Esophagus muscularis mucosa (tissue), 4 donors: ENCODE results near the gene NIBAN1. TPM values are rescaled to one million over a fixed set of nuclear protein-coding genes. Genes with fewer than 3 reads are reported as not detected.

Experiments
- DNase-seq: peaks from one replicate; pipeline ENCODE4 v3.0.0-alpha.2; 2017; ENCODE audit errors: extremely low spot score
- H3K27ac ChIP-seq, 4 donors: fragments of 200-600 bp; sonication (generic); replicated peaks in 1 of 4; 1 replicate in 3 of 4; 2 replicates in 1 of 4; pipeline ENCODE4 v1.5.1; 2016 to 2019; ENCODE audit warnings: mild to moderate bottlenecking in 1 of 4
- H3K27me3 ChIP-seq, 4 donors: fragments of 200-600 bp; sonication (generic); one replicate each; pipeline versions ENCODE4 v1.5.1 to v1.6.0; 2016 to 2019
- H3K36me3 ChIP-seq, 4 donors: fragments of 200-600 bp; sonication (generic); one replicate each; pipeline ENCODE4 v1.5.1; 2016 to 2019
- H3K4me1 ChIP-seq, 4 donors: fragments of 200-600 bp; sonication (generic); one replicate each; pipeline ENCODE4 v1.5.1; 2016 to 2019
- H3K4me3 ChIP-seq, 4 donors: fragments of 200-600 bp; sonication (generic); 1 replicate in 2 of 4; 2 replicates in 2 of 4; pipeline ENCODE4 v1.5.1; 2016 to 2019; ENCODE audit warnings: mild to moderate bottlenecking in 4 of 4, moderate library complexity in 1 of 4
- H3K9me3 ChIP-seq, 4 donors: fragments of 200-600 bp; sonication (generic); 1 replicate in 3 of 4; 2 replicates in 1 of 4; pipeline ENCODE4 v1.5.1; 2016 to 2019
- EP300 ChIP-seq: sonication (generic); formaldehyde crosslinking; IDR thresholded peaks from one replicate; pipeline ENCODE4 v1.6.1; 2017; ENCODE audit warnings: antibody characterized with exemption
- POLR2A ChIP-seq: fragments of 450-650 bp; IDR thresholded peaks from one replicate; pipeline ENCODE4 v1.6.1; 2017; ENCODE audit warnings: antibody characterized with exemption, moderate library complexity, mild to moderate bottlenecking, low read depth
- POLR2AphosphoS5 ChIP-seq, 2 donors: sonication (generic); formaldehyde crosslinking; IDR thresholded peaks; one replicate each; pipeline ENCODE4 v1.6.1; 2017; ENCODE audit warnings: antibody characterized with exemption in 2 of 2
- WGBS: methylation state at CpG from one replicate; pipeline ENCODE4 v1.1.5; 2018; 5-methylcytosine and 5-hydroxymethylcytosine counted together
- intact Hi-C: fragments of 100-400 bp; cut with DNase I; formaldehyde crosslinking; loops from one replicate; pipeline ENCODE4 v1.15.1; 2023
- total RNA-seq, 4 donors: library from RNA; depleted of rRNA; stranded (reverse); fragments of >200 nt; gene quantifications; one replicate each; pipeline versions ENCODE4 v1.1.0 to v1.2.1, GENCODE V29; 2016
- TF ChIP-seq, protein P1 (sequence below), 3 experiments: fragments of 200-600 bp in 2 of 3; fragments of 450-650 bp in 1 of 3; sonication (generic) in 2 of 3; IDR thresholded peaks; one replicate each; pipeline ENCODE4 v1.5.1; 2017 to 2019; ENCODE audit warnings: antibody characterized with exemption in 3 of 3, mild to moderate bottlenecking in 2 of 3, moderate library complexity in 1 of 3

NIBAN1 gene
- total RNA-seq, 4 donors from 2014 or later, result 493 to 813 (median 584) TPM

DNA sequence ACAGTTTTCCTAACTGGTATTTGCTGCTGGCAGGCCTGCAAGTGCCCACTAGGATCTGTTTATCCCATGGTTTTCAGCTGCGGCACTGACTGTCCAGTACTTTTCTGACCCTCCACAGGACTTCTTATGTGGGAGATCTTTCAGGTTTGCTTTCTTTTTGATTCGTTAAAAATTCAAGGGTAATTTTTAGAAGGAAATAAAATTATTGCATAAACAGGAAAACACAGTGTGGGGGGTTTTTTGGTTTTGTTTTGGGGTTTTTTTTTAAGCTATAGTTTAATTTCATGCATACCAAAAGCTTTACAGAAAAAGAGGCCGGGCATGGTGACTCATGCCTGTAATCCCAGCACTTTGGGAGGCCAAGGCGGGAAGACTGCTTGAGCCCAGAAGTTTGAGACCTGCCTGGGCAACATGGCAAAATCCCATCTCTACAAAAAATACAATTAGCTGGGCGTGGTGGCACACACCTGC, 3.6 kb downstream of the NIBAN1 start:
- Histone ChIP-seq H3K27me3 (no peaks in the 10 kb centered on the region), H3K9me3 (no peaks in the 10 kb centered on the region), H3K4me3 (peak overlapping the region; percentile 73 to 97 (median 93)), H3K4me1 (peaks cover 29 to 68% (median 68%) of the 10 kb centered on the region in 4 donors), H3K27ac (peak overlapping the region; percentile 89 to 96 (median 95)), H3K36me3 (peaks cover 0 to 3% (median 0%) of the 10 kb centered on the region in 4 donors)
- 49% methylated on average over 5 of the region's 5 CpGs for WGBS
- TF ChIP-seq EP300, result no peak
- TF ChIP-seq, protein P1, sequence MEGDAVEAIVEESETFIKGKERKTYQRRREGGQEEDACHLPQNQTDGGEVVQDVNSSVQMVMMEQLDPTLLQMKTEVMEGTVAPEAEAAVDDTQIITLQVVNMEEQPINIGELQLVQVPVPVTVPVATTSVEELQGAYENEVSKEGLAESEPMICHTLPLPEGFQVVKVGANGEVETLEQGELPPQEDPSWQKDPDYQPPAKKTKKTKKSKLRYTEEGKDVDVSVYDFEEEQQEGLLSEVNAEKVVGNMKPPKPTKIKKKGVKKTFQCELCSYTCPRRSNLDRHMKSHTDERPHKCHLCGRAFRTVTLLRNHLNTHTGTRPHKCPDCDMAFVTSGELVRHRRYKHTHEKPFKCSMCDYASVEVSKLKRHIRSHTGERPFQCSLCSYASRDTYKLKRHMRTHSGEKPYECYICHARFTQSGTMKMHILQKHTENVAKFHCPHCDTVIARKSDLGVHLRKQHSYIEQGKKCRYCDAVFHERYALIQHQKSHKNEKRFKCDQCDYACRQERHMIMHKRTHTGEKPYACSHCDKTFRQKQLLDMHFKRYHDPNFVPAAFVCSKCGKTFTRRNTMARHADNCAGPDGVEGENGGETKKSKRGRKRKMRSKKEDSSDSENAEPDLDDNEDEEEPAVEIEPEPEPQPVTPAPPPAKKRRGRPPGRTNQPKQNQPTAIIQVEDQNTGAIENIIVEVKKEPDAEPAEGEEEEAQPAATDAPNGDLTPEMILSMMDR (IDR thresholded peaks at IDR 0.05), result peak in 1 of 3 experiments; percentile 5
- peak in 1 of 2 donors; percentile 12 for TF ChIP-seq POLR2AphosphoS5 (IDR thresholded peaks at IDR 0.05)
- TF ChIP-seq POLR2A, result no peak
- DNase-seq, result no peak
- intact Hi-C loops, result loop anchor here (5.0 kb wide), 1 partner anchor 78 kb away; no protein-coding TSS in a partner anchor

DNA sequence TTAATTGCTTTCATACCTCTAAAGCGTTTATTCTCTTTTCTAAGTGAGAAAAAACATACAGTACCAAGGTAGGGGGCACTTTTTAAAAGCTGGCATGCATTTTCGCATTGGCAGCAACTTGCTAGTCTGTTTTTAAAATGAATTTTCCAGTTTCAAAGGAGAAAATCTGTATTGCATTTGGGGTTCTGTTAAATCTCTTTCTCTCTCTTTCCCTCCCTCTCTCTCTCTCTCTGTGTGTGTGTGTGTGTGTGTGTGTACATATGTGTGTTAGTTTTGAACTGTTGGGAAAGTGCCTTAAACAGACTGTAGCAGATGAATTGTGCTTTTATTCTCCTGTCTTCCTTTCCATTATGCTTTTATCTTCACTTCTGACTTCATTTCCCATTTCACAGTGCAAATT, 7.3 kb downstream of the NIBAN1 start:
- peak overlapping the region; percentile 27 to 48 (median 41) for H3K27ac ChIP-seq
- H3K36me3 ChIP-seq, result peaks cover 0 to 20% (median 4%) of the 10 kb centered on the region in 4 donors
- intact Hi-C loops, result no loop called here
- H3K4me3 ChIP-seq, result no peak overlapping the region
- peaks cover 29 to 80% (median 72%) of the 10 kb centered on the region in 4 donors for H3K4me1 ChIP-seq
- no peaks in the 10 kb centered on the region for H3K9me3 ChIP-seq
- TF ChIP-seq POLR2AphosphoS5 (IDR thresholded peaks at IDR 0.05), result no peak
- no peak for TF ChIP-seq EP300
- no peak for TF ChIP-seq POLR2A
- TF ChIP-seq, protein P1 (IDR thresholded peaks at IDR 0.05), result no peak
- WGBS, result 71% methylated on average over 2 of the region's 2 CpGs
- no peak for DNase-seq
- H3K27me3 ChIP-seq, result no peaks in the 10 kb centered on the region

DNA sequence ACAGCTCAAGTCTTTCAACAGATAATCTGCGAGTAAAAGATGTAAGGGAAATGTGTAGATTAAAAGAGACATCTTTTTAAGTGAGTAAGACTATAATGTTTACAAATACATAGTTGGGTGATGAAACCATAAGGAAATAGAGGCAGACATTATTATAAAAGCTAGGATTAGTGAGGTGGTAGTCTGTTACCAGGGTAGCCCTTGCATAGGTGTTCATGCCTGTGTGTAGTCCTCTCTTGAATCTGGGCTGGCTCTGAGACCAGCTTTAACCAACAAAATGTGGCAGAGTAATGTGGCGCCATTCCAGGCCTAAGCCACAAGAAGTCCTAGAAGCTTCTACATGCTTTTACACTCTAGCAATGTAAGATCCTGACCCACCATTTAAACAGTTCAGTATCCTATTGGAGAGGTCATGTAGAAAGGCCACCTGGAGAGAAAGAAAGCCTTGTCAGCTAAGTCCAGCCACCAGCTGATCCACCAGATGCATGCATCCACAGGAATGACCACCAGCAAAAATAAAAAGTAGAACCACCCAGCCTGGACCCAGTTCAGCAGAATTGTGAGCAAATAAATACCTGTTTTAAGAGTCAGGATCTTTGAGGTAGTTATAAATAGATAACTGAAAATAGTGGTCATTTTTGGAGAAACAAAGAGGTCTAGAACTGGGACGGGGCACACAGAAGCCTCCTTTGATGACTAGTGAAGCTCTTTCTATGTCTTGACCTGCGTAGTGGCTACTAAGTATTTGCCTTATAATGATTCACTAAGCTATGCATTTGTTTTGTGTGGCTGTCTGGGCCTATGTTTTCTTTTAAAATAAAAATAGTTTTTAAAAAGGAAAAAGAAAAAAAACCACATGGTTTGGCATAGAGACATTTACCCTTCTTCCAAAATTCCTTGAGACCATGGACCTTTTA, 8.1 kb downstream of the NIBAN1 start:
- Histone ChIP-seq H3K4me1 (peaks cover 29 to 80% (median 73%) of the 10 kb centered on the region in 4 donors), H3K27ac (peak overlapping the region in 2 of 4 donors; percentile 21 to 40), H3K27me3 (no peaks in the 10 kb centered on the region), H3K4me3 (no peak overlapping the region), H3K36me3 (peaks cover 0 to 25% (median 4%) of the 10 kb centered on the region in 4 donors), H3K9me3 (no peaks in the 10 kb centered on the region)
- WGBS, result 70% methylated on average over 4 of the region's 4 CpGs
- intact Hi-C loops, result no loop called here
- DNase-seq, result no peak
- TF ChIP-seq, protein P1 (IDR thresholded peaks at IDR 0.05), result no peak

DNA sequence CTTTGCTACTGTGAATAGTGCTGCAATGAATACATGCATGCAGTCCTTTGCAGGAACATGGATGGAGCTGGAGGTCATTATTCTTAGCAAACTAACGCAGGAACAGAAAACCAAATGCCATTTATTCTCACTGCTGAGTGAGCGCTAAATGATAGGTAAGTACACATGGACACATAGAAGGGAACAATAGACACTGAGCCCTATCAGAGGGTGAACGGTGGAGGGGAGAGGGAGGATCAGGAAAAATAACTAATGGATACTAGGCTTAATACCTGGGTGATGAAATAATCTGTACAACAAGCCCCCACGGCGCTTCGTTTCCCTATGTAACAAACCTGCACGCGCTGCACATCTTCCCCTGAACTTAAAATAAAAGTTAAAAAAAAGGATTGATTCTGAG, 8.9 kb downstream of the NIBAN1 start:
- TF ChIP-seq, protein P1 (IDR thresholded peaks at IDR 0.05), result no peak
- no peak for TF ChIP-seq POLR2AphosphoS5 (IDR thresholded peaks at IDR 0.05)
- no peak for TF ChIP-seq POLR2A
- TF ChIP-seq EP300, result no peak
- H3K27ac ChIP-seq, result peak overlapping the region in 1 of 4 donors; percentile 21
- H3K4me1 ChIP-seq, result peaks cover 21 to 77% (median 71%) of the 10 kb centered on the region in 4 donors
- H3K27me3 ChIP-seq, result no peaks in the 10 kb centered on the region
- intact Hi-C loops, result no loop called here
- 94% methylated on average over 8 of the region's 8 CpGs for WGBS
- no peak overlapping the region for H3K4me3 ChIP-seq
- no peaks in the 10 kb centered on the region for H3K9me3 ChIP-seq
- H3K36me3 ChIP-seq, result peaks cover 0 to 25% (median 4%) of the 10 kb centered on the region in 4 donors
- DNase-seq, result no peak
